K562 (cell line): Measurements from ENCODE around the gene SLC6A7. TPM values are rescaled to one million over a fixed set of nuclear protein-coding genes. Genes with fewer than 3 reads are reported as not detected.

Experiments used
- ARID2 ChIP-seq: fragments of 450-650 bp; IDR thresholded peaks from 2 replicates; pipeline ENCODE4 v1.6.1; 2017; ENCODE audit warnings: antibody characterized with exemption, mild to moderate bottlenecking
- ATF1 ChIP-seq, 2 experiments: fragments of 450-650 bp in 1 of 2; IDR thresholded peaks; 2 replicates each; pipeline ENCODE4 v1.6.1; 2016; ENCODE audit warnings: missing compliant biosample characterization in 1 of 2, missing genetic modification characterization in 1 of 2
- CTCF ChIP-seq, 3 experiments: IDR thresholded peaks in 2 of 3; conservative IDR thresholded peaks in 1 of 3; 2 replicates each; pipeline ENCODE4 v1.5.1; 2011 to 2012; ENCODE audit warnings: low read length in 3 of 3, mild to moderate bottlenecking in 3 of 3, control low read depth in 2 of 3, improper control_type of control experiment in 1 of 3, inconsistent platforms in 1 of 3, low read depth in 1 of 3, mixed read lengths in 1 of 3, moderate library complexity in 1 of 3; ENCODE audit not compliant: insufficient read depth in 2 of 3
- GTF2E2 ChIP-seq: fragments of 200-800 bp; sonication (Bioruptor generic); IDR thresholded peaks from 2 replicates; pipeline ENCODE4 v1.6.1; 2016; ENCODE audit warnings: missing genetic modification characterization, missing compliant biosample characterization
- ILF3 ChIP-seq: fragments of 450-650 bp; IDR thresholded peaks from 2 replicates; pipeline ENCODE4 v1.6.1; 2018; ENCODE audit warnings: antibody characterized with exemption, mild to moderate bottlenecking, moderate library complexity, borderline replicate concordance
- RAD21 ChIP-seq, 2 experiments: fragments of 250-450 bp in 1 of 2; fragments of 450-650 bp in 1 of 2; sonication (Bioruptor Pico) in 1 of 2; formaldehyde crosslinking in 1 of 2; IDR thresholded peaks in 1 of 2; conservative IDR thresholded peaks in 1 of 2; 2 replicates each; pipeline versions ENCODE4 v1.4.0 to v1.8.0; 2020 to 2022; ENCODE audit warnings: mild to moderate bottlenecking in 2 of 2, moderate library complexity in 1 of 2
- REST ChIP-seq, 2 experiments: fragments of 450-650 bp; formaldehyde crosslinking in 1 of 2; IDR thresholded peaks; 2 replicates each; pipeline versions ENCODE4 v1.4.0 to v1.6.1; 2014 to 2020; ENCODE audit warnings: mild to moderate bottlenecking in 2 of 2, borderline replicate concordance in 1 of 2, low read depth in 1 of 2
- SMC3 ChIP-seq: conservative IDR thresholded peaks from 2 replicates; pipeline ENCODE4 v1.6.1; 2011; ENCODE audit warnings: low read depth, low read length, improper control_type of control experiment; ENCODE audit not compliant: insufficient read depth
- USF1 ChIP-seq: sonication (generic); formaldehyde crosslinking; IDR thresholded peaks from 2 replicates; pipeline ENCODE4 v1.9.0; 2022; ENCODE audit warnings: mild to moderate bottlenecking, missing genetic modification reagents
- polyA plus RNA-seq, 8 experiments: library from polyadenylated mRNA; depleted of rRNA in 4 of 8; stranded (reverse) in 5 of 8; unstranded in 3 of 8; fragments of >200 nt; fragmentation: Nextera tagmentation in 2 of 8; fragmentation: Illumina TruSeq in 1 of 8; extraction: Ambion mirVana in 2 of 8; extraction: Trizol in 1 of 8; gene quantifications; 2 replicates each; pipeline versions ENCODE4 v1.2.1 to v1.2.3, GENCODE V29; 2011 to 2014; ENCODE audit warnings: inconsistent platforms in 1 of 8, missing spikeins in 1 of 8
- total RNA-seq, 7 experiments: library from RNA; depleted of rRNA in 6 of 7; stranded (reverse); fragments of >200 nt in 6 of 7; fragmentation: Illumina TruSeq in 2 of 7; extraction: Trizol in 2 of 7; gene quantifications; 2 replicates each; pipeline versions ENCODE4 v1.2.1 to v1.2.3, GENCODE V29; 2011 to 2021; ENCODE audit warnings: low replicate concordance in 1 of 7

The SLC6A7 gene
- total and polyA plus RNA-seq, 9 of the 15 experiments (the other 6 are each of a cell fraction or from before 2014, with no cell fraction given) = not detected

- TF ChIP-seq REST (IDR thresholded peaks at IDR 0.05; ENCODE audit: borderline replicate concordance) (peak; percentile 87), REST (CRISPR knock-in tag; IDR thresholded peaks at IDR 0.05; ENCODE audit: low read depth) (no peak), SMC3 (peak; percentile 91), RAD21 (CRISPR knock-in tag; conservative IDR thresholded peaks at IDR 0.05 in 1 of 2, IDR thresholded peaks at IDR 0.05 in 1 of 2) (peak; percentile 96), GTF2E2 (no peak), ILF3 (no peak), ATF1 (CRISPR knock-in tag; IDR thresholded peaks at IDR 0.05) (no peak), ATF1 (tag; IDR thresholded peaks at IDR 0.05) (peak; percentile 21; the same call in 1 of the 2 replicates), CTCF (IDR thresholded peaks at IDR 0.05 in 2 of 3, conservative IDR thresholded peaks at IDR 0.05 in 1 of 3; ENCODE audit: insufficient read depth in 2 of 3, low read depth in 1 of 3, low read length in 3 of 3) (peak; percentile 89 to 94 (median 90)), USF1 (CRISPR knock-in tag) (0 out of 2 replicates have a peak, but pooled peaks have one; percentile 3), ARID2 (peak; percentile 67; the same call in 1 of the 2 replicates)
These were observed 28.2 kb downstream of the SLC6A7 start (continued) for GRCh38 chr5:150217873-150218692.
